ENCODE measurements around the gene PIGV. TPM values are rescaled to one million over a fixed set of nuclear protein-coding genes. Genes with fewer than 3 reads are reported as not detected.
"Not testable (repeated sequence)": the region's sequence is repeated elsewhere in the genome, so short reads cannot be mapped to it uniquely, and the experiment has no call there.

Gene PIGV
- total RNA-seq, 2 experiments from 2014 or later, result 3.8 to 4.7 TPM

DNA sequence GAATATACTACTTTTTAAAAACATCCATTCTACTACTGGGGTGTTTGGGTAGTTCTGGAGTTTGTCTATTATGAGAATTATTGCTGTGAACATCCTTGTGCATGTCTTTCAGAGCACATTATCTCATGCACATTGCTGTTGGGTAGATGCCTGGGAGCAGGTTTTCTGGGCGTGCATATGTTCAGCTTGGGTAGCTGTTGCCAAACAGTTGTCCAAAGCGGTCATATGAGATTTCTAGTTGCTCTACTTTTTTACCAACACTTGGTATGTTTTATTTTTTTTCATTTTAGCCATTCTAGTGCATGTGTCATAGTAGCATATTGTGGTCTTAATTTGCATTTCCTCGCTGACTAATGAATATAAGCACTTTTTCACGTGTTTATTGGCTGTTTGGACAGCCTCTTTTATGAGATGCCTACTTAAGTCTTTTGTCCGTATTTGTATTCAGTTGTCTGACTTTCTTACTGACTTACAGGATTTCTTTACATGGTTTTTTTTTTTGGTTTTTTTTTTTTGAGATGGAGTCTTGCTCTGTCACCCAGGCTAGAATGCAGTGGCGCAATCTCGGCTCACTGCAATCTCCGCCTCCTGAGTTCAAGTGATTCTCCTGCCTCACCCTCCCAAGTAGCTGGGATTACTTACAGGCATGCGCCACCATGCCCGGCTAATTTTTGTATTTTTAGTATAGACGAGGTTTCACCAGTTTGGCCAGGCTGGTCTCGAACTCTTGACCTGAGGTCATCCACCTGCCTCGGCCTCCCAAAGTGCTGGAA, 56.9 kb downstream of the PIGV start:
- peaks cover 4% of the 10 kb centered on the region for H3K4me1 Mint-ChIP-seq (ENCODE audit: low read depth)
- Histone ChIP-seq H3K4me3 (ENCODE audit: low read length) (no peak overlapping the region), H3K27me3 (ENCODE audit: control insufficient read depth in 1 of 2, insufficient read depth in 2 of 2, low read length in 2 of 2) (no peaks in the 10 kb centered on the region), H3K4me1 (ENCODE audit: insufficient read depth, low read length) (peaks cover 7% of the 10 kb centered on the region), H3K9me3 (ENCODE audit: control insufficient read depth in 1 of 2, insufficient read depth in 1 of 2, low read length in 2 of 2) (no peaks in the 10 kb centered on the region), H3K27ac (ENCODE audit: low read depth in 1 of 2, low read length in 2 of 2) (no peak overlapping the region), H3K36me3 (ENCODE audit: insufficient read depth, low read length) (peaks cover 70% of the 10 kb centered on the region)
- ATAC-seq (ENCODE audit: poor library complexity) (no peak), DNase-seq (no peak)
- POLR2A ChIA-PET, result no interaction called here
- H3K9me3 Mint-ChIP-seq, result no peaks in the 10 kb centered on the region
- peak overlapping the region; percentile 44 for H3K27ac Mint-ChIP-seq
- H3K36me3 Mint-ChIP-seq (ENCODE audit: low read depth), result peaks cover 59% of the 10 kb centered on the region
- no peaks in the 10 kb centered on the region for H3K27me3 Mint-ChIP-seq
- CTCF ChIA-PET, result no interaction called here
- intact Hi-C loops (cut with DNase I, micrococcal nuclease), result loop anchor here in 1 of 2 experiments (5.0 kb wide), 1 partner anchor 33 kb away; no protein-coding TSS in a partner anchor
- TF ChIP-seq, protein P1, sequence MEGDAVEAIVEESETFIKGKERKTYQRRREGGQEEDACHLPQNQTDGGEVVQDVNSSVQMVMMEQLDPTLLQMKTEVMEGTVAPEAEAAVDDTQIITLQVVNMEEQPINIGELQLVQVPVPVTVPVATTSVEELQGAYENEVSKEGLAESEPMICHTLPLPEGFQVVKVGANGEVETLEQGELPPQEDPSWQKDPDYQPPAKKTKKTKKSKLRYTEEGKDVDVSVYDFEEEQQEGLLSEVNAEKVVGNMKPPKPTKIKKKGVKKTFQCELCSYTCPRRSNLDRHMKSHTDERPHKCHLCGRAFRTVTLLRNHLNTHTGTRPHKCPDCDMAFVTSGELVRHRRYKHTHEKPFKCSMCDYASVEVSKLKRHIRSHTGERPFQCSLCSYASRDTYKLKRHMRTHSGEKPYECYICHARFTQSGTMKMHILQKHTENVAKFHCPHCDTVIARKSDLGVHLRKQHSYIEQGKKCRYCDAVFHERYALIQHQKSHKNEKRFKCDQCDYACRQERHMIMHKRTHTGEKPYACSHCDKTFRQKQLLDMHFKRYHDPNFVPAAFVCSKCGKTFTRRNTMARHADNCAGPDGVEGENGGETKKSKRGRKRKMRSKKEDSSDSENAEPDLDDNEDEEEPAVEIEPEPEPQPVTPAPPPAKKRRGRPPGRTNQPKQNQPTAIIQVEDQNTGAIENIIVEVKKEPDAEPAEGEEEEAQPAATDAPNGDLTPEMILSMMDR (IDR thresholded peaks at IDR 0.05), result no peak
- no peak overlapping the region for H3K4me3 Mint-ChIP-seq

DNA sequence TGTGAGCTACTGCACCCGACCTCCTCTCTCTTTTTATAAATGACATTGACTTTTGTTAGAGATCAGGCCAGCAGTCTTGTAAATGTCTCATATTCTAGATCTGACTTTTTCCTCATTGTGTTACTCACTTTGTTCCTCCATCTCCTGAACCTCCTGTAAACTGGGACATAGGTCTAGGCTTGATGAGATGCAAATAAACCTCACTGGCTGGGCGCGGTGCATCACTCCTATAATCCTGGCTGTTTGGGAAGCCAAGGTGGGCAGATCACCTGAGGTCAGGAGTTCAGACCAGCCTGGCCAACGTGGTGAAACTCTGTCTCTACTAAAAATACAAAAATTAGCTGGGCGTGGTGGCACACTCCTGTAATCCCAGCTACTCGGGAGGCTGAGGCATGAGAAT, 60.1 kb downstream of the PIGV start:
- H3K27me3 ChIP-seq (ENCODE audit: control insufficient read depth in 1 of 2, insufficient read depth in 2 of 2, low read length in 2 of 2); DNase-seq; H3K27ac Mint-ChIP-seq; CTCF ChIA-PET; H3K9me3 Mint-ChIP-seq; H3K27me3 Mint-ChIP-seq; H3K4me3 ChIP-seq (ENCODE audit: low read length); H3K9me3 ChIP-seq (ENCODE audit: control insufficient read depth in 1 of 2, insufficient read depth in 1 of 2, low read length in 2 of 2); H3K4me1 ChIP-seq (ENCODE audit: insufficient read depth, low read length); ATAC-seq (ENCODE audit: poor library complexity); intact Hi-C loops (cut with DNase I, micrococcal nuclease); H3K27ac ChIP-seq (ENCODE audit: low read depth in 1 of 2, low read length in 2 of 2); H3K4me3 Mint-ChIP-seq: not testable (repeated sequence)
- H3K36me3 Mint-ChIP-seq (ENCODE audit: low read depth), result peaks cover 78% of the 10 kb centered on the region
- H3K36me3 ChIP-seq (ENCODE audit: insufficient read depth, low read length), result peaks cover 74% of the 10 kb centered on the region
- POLR2A ChIA-PET, result interaction anchor here (1.5 kb wide), 1 partner anchor 17 kb away, joined by 4 read pairs; no protein-coding TSS in a partner anchor
- H3K4me1 Mint-ChIP-seq (ENCODE audit: low read depth), result peaks cover 10% of the 10 kb centered on the region

Other genes with a start within 250 kb of the PIGV start
- 100 to 1,000 TPM; 102 to 103 TPM for gene ARID1A, start 91.9 kb upstream of the PIGV start, total RNA-seq
- 10 to 100 TPM; 46.2 to 48.0 TPM for gene ZDHHC18, start 38.7 kb downstream of the PIGV start, total RNA-seq
- gene SFN, start 75.2 kb downstream of the PIGV start, total RNA-seq, result 1 to 10 TPM; 1.2 to 2.0 TPM
- gene GPN2, start 102.3 kb downstream of the PIGV start, total RNA-seq, result 10 to 100 TPM; 42.0 to 44.4 TPM
- gene GPATCH3, start 112.5 kb downstream of the PIGV start, total RNA-seq, result 10 to 100 TPM; 30.2 to 32.4 TPM
- gene NR0B2, start 126.0 kb downstream of the PIGV start, total RNA-seq, result not detected
- 10 to 100 TPM; 43.0 to 44.6 TPM for gene NUDC, start 133.8 kb downstream of the PIGV start, total RNA-seq
- gene KDF1, start 172.5 kb downstream of the PIGV start, total RNA-seq, result 1 to 10 TPM in 1 of 2 experiments, under 1 TPM in 1; 0.95 to 1.2 TPM
- gene TRNP1, start 205.7 kb downstream of the PIGV start, total RNA-seq, result under 1 TPM; 0.19 to 0.20 TPM
- gene TENT5B, start 224.9 kb downstream of the PIGV start, total RNA-seq, result not detected